Adrenal gland (tissue), 5 donors: ENCODE measurements around the gene MYRFL.

Experiments
- POLR2A ChIP-seq, 2 donors: fragments of 450-650 bp; IDR thresholded peaks; one replicate each; pipeline ENCODE4 v1.6.1; 2017; ENCODE audit warnings: antibody characterized with exemption in 2 of 2, mild to moderate bottlenecking in 2 of 2, moderate library complexity in 1 of 2
- TF ChIP-seq, protein P1 (sequence below), 6 experiments: fragments of 450-650 bp in 4 of 6; fragments of 200-600 bp in 2 of 6; sonication (generic) in 1 of 6; IDR thresholded peaks; 1 replicate in 5 of 6; 2 replicates in 1 of 6; pipeline versions ENCODE4 v1.5.1 to v1.8.0; 2016 to 2021; ENCODE audit warnings: antibody characterized with exemption in 6 of 6, mild to moderate bottlenecking in 2 of 6, moderate library complexity in 1 of 6
- donor health status: DM: no; HTN: no; CAD: no.

DNA sequence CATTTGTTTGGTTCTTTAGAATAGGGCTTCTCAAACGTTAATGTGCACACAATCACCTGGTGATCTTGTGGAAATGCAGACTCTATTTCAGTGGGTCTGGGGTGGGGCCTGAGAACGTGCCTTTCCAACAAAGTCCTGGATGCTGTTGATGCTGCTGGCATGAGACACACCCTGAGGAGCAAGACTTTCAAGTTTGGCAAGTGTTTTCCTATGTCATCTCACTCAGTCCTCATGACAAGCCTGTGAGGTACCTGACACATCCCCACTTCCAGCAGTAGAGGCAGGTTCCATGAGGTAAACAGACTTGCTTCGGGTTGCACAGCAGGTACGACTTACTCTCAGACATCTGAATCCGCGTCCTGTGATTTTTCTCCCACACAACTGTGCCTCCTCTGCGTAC lies 147.1 kb downstream of the MYRFL start:
- TF ChIP-seq, protein P1, sequence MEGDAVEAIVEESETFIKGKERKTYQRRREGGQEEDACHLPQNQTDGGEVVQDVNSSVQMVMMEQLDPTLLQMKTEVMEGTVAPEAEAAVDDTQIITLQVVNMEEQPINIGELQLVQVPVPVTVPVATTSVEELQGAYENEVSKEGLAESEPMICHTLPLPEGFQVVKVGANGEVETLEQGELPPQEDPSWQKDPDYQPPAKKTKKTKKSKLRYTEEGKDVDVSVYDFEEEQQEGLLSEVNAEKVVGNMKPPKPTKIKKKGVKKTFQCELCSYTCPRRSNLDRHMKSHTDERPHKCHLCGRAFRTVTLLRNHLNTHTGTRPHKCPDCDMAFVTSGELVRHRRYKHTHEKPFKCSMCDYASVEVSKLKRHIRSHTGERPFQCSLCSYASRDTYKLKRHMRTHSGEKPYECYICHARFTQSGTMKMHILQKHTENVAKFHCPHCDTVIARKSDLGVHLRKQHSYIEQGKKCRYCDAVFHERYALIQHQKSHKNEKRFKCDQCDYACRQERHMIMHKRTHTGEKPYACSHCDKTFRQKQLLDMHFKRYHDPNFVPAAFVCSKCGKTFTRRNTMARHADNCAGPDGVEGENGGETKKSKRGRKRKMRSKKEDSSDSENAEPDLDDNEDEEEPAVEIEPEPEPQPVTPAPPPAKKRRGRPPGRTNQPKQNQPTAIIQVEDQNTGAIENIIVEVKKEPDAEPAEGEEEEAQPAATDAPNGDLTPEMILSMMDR (IDR thresholded peaks at IDR 0.05), result no peak
- no peak for TF ChIP-seq POLR2A (IDR thresholded peaks at IDR 0.05)
